NT2/D1 (cell line): ENCODE data around the gene SGMS2.

Experiments
- DNase-seq: peaks from one replicate; pipeline ENCODE4 v3.0.0-alpha.2; 2011; ENCODE audit warnings: low read depth, low spot score
- H3K27me3 ChIP-seq: 2 replicates; pipeline ENCODE4 v1.6.0; 2011; ENCODE audit warnings: mild to moderate bottlenecking; ENCODE audit not compliant: insufficient read length, insufficient read depth
- H3K36me3 ChIP-seq: 2 replicates; pipeline ENCODE4 v1.6.1; 2011; ENCODE audit warnings: mild to moderate bottlenecking, low read length, mixed read lengths; ENCODE audit not compliant: insufficient read depth, insufficient read length
- H3K4me1 ChIP-seq: 2 replicates; pipeline ENCODE4 v1.5.1; 2011; ENCODE audit not compliant: insufficient read depth, insufficient read length
- H3K4me3 ChIP-seq: 2 replicates; pipeline ENCODE4 v1.5.1; 2011; ENCODE audit warnings: low read depth; ENCODE audit not compliant: insufficient read length
- H3K9ac ChIP-seq: 2 replicates; pipeline ENCODE4 v1.6.0; 2011; ENCODE audit warnings: low read depth; ENCODE audit not compliant: insufficient read length
- H3K9me3 ChIP-seq: 2 replicates; pipeline ENCODE4 v1.5.1; 2011; ENCODE audit warnings: mild to moderate bottlenecking, low read length; ENCODE audit not compliant: insufficient read depth
- SUZ12 ChIP-seq: IDR thresholded peaks from 2 replicates; pipeline ENCODE4 v1.6.1; 2011; ENCODE audit not compliant: insufficient read length, insufficient read depth; ENCODE audit errors: extremely low read depth
- YY1 ChIP-seq: IDR thresholded peaks from 2 replicates; pipeline ENCODE4 v1.6.1; 2011; ENCODE audit not compliant: insufficient read length, insufficient read depth
- ZNF274 ChIP-seq: IDR thresholded peaks from 2 replicates; pipeline ENCODE4 v1.6.1; 2011; ENCODE audit warnings: mild to moderate bottlenecking, low read depth, low read length

Gene SGMS2

GRCh38 chr4:107935246-107935645, 110.5 kb downstream of the SGMS2 start:
- peaks cover 24% of the 10 kb centered on the region for H3K27me3 ChIP-seq
- no peak overlapping the region for H3K4me3 ChIP-seq
- no peak for TF ChIP-seq SUZ12
- peaks cover 5% of the 10 kb centered on the region for H3K4me1 ChIP-seq
- H3K36me3 ChIP-seq = no peaks in the 10 kb centered on the region
- H3K9me3 ChIP-seq = no peaks in the 10 kb centered on the region
- DNase-seq = no peak
- H3K9ac ChIP-seq = no peak overlapping the region

GRCh38 chr4:107937040-107937439, 112.3 kb downstream of the SGMS2 start:
- H3K9ac ChIP-seq = no peak overlapping the region

DNA sequence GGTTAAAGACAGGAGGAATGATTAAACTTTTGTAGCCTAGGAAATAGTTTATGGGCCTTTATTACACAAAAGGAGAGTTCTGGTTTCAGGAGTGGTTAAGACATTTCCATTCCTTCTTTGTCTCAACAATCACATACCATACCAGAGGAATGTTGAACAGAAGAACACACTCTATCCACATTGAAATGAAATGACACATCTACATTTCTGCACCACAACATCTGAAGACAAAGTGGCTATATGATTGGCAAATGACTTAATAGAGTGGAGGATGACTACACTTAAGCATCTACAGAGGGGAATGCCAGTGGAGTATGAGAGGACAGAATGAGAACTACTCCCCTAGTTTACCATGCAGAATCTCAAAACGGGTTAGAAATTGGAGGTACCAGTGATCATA, 114.6 kb downstream of the SGMS2 start:
- Histone ChIP-seq H3K4me3 (no peak overlapping the region), H3K27me3 (no peaks in the 10 kb centered on the region), H3K9me3 (no peaks in the 10 kb centered on the region), H3K4me1 (no peaks in the 10 kb centered on the region), H3K36me3 (no peaks in the 10 kb centered on the region), H3K9ac (no peak overlapping the region)
- TF ChIP-seq YY1 (no peak), ZNF274 (no peak), SUZ12 (no peak)
- DNase-seq = no peak

More at GRCh38 chr4:107937040-107937439, 112.3 kb downstream of the SGMS2 start:
- no peaks in the 10 kb centered on the region for H3K36me3 ChIP-seq
- no peak overlapping the region for H3K4me3 ChIP-seq
- H3K4me1 ChIP-seq = peaks cover 3% of the 10 kb centered on the region
- TF ChIP-seq YY1 (no peak), ZNF274 (no peak), SUZ12 (no peak)
- peaks cover 11% of the 10 kb centered on the region for H3K27me3 ChIP-seq
- H3K9me3 ChIP-seq = no peaks in the 10 kb centered on the region
- DNase-seq = no peak

DNA sequence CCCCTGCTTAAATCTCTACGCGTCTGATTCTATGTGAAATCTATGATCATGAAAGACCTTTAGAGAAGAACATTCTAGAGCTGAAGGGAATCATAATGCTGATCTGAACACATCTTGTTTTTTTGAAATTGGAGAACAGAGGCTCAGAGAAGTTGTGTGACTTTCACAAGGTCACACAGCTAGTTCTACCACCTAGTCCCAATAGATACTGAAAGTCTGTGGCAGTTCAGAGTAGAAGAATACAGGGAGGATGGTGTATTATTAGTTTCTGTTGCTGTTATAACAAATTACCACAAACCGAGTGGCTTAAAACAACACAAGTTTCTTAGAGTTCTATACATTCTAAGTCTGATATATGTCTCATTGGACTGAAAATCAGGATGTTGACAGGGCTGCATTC, 121.1 kb downstream of the SGMS2 start:
- H3K9me3 ChIP-seq = no peaks in the 10 kb centered on the region
- TF ChIP-seq ZNF274 (no peak), SUZ12 (no peak), YY1 (no peak)
- H3K9ac ChIP-seq = no peak overlapping the region
- no peak for DNase-seq
- no peak overlapping the region for H3K4me3 ChIP-seq
- no peaks in the 10 kb centered on the region for H3K4me1 ChIP-seq
- H3K27me3 ChIP-seq = no peaks in the 10 kb centered on the region
- peaks cover 14% of the 10 kb centered on the region for H3K36me3 ChIP-seq

GRCh38 chr4:107950746-107951540, 126.2 kb downstream of the SGMS2 start:
- no peak overlapping the region for H3K4me3 ChIP-seq
- H3K4me1 ChIP-seq = no peaks in the 10 kb centered on the region
- H3K9me3 ChIP-seq = peaks cover 8% of the 10 kb centered on the region
- no peak for TF ChIP-seq ZNF274
- TF ChIP-seq YY1 = no peak
- no peak for TF ChIP-seq SUZ12
- no peak for DNase-seq
- H3K9ac ChIP-seq = no peak overlapping the region
- H3K36me3 ChIP-seq = peaks cover 11% of the 10 kb centered on the region
- H3K27me3 ChIP-seq = no peaks in the 10 kb centered on the region

GRCh38 chr4:107951551-107951950, 126.8 kb downstream of the SGMS2 start:
- Histone ChIP-seq H3K4me1 (no peaks in the 10 kb centered on the region), H3K36me3 (peaks cover 11% of the 10 kb centered on the region), H3K9me3 (peaks cover 14% of the 10 kb centered on the region), H3K4me3 (no peak overlapping the region), H3K9ac (no peak overlapping the region), H3K27me3 (no peaks in the 10 kb centered on the region)
- TF ChIP-seq ZNF274 (no peak), SUZ12 (no peak), YY1 (no peak)
- no peak for DNase-seq

DNA sequence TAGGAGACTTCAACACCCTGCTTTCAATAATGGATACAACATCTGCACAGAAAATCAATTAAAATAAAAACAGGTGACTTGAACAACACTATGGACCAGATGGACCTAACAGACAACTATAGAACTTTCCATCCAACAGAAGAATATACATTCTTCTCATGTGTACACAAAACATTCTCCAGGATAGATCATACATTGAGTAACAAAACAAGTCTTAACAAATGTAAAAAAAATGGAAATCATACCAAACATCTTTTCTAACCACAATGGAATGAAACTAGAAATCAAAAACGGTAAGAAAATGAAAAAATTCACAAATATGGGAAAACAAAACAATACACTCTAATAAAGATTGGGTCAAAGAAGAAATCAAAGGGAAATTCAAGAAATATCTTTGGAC, 131.3 kb downstream of the SGMS2 start:
- H3K4me3 ChIP-seq = no peak overlapping the region
- no peak for TF ChIP-seq YY1
- TF ChIP-seq SUZ12 = no peak
- TF ChIP-seq ZNF274 = no peak

More for the DNA sequence above, 131.3 kb downstream of the SGMS2 start:
- DNase-seq = no peak
- Histone ChIP-seq H3K36me3 (no peaks in the 10 kb centered on the region), H3K4me1 (no peaks in the 10 kb centered on the region), H3K27me3 (no peaks in the 10 kb centered on the region), H3K9me3 (peaks cover 22% of the 10 kb centered on the region), H3K9ac (no peak overlapping the region)
